HCT116 (cell line): Measurements from ENCODE around the gene ZYX. TPM values are rescaled to one million over a fixed set of nuclear protein-coding genes. Genes with fewer than 3 reads are reported as not detected.

Source experiments
- ATAC-seq: fragments of 200-7000 bp; cut with Tn5 transposase; 2 replicates; pipeline ENCODE4 v1.9.1; 2020; ENCODE audit warnings: mild to moderate bottlenecking, moderate library complexity
- BruUV-seq: library from RNA; stranded (reverse); fragments of 400-500 nt; replicated peaks from 2 replicates; lab custom pipeline; 2021; lab: Mats Ljungman, UMichigan
- CTCF ChIA-PET: fragments of 300-600 bp; sonication (Branson Sonifier 250); formaldehyde crosslinking; loops from one replicate; lab custom pipeline; 2021; ENCODE audit warnings: antibody characterized with exemption; lab: Charles Lee
- POLR2A ChIA-PET: fragments of 300-600, 350-600 bp; sonication (Branson Sonifier 250); formaldehyde crosslinking; loops from one replicate; lab custom pipeline; 2021; ENCODE audit warnings: antibody characterized with exemption; lab: Charles Lee
- RAD21 ChIA-PET, 2 experiments: fragments of 300-600 bp; sonication (Branson Sonifier 250); formaldehyde crosslinking; loops; one replicate each; lab custom pipeline; 2023; ENCODE audit warnings: low total read pairs in 2 of 2; ENCODE audit not compliant: uncharacterized antibody in 2 of 2, unreplicated experiment in 2 of 2, low non-redundant PET in 1 of 2; lab: Charles Lee
- DNase-seq: peaks from one replicate; pipeline ENCODE4 v3.0.0-alpha.2; 2010; ENCODE audit warnings: low read depth, low spot score
- H2AFZ ChIP-seq: fragments of 200-600 bp; shearing (Covaris generic), sonication (generic); 2 replicates; pipeline ENCODE4 v1.6.1; 2017; ENCODE audit warnings: low read depth, mixed run types, mixed read lengths, antibody characterized with exemption, low read length; ENCODE audit not compliant: poor library complexity, severe bottlenecking
- H3K27ac ChIP-seq: 2 replicates; pipeline ENCODE4 v1.5.1; 2012; ENCODE audit warnings: low read depth, low read length
- H3K27me3 ChIP-seq: fragments of 200-600 bp; sonication (generic); 2 replicates; pipeline ENCODE4 v1.6.1; 2016; ENCODE audit warnings: mixed run types, low read length, mixed read lengths; ENCODE audit not compliant: insufficient read depth
- H3K36me3 ChIP-seq, 2 experiments: fragments of 200-500 bp in 1 of 2; fragments of 200-600 bp in 1 of 2; sonication (Bioruptor generic) in 1 of 2; sonication (generic) in 1 of 2; 2 replicates each; pipeline versions ENCODE4 v1.5.1 to v1.6.1; 2014 to 2016; ENCODE audit warnings: low read length in 2 of 2, inconsistent platforms in 1 of 2, mixed read lengths in 1 of 2, mixed run types in 1 of 2; ENCODE audit not compliant: insufficient read depth in 2 of 2, control insufficient read depth in 1 of 2
- H3K4me1 ChIP-seq, 2 experiments: fragments of 200-600 bp in 1 of 2; sonication (generic) in 1 of 2; 2 replicates each; pipeline versions ENCODE4 v1.5.1 to v1.6.1; 2012 to 2017; ENCODE audit warnings: low read length in 2 of 2, inconsistent platforms in 1 of 2, mild to moderate bottlenecking in 1 of 2, mixed read lengths in 1 of 2, mixed run types in 1 of 2, moderate library complexity in 1 of 2; ENCODE audit not compliant: insufficient read depth in 2 of 2, control insufficient read depth in 1 of 2
- H3K4me2 ChIP-seq: fragments of 200-600 bp; sonication (generic); 2 replicates; pipeline ENCODE4 v1.6.1; 2017; ENCODE audit warnings: mixed run types, low read length, mixed read lengths
- H3K4me3 ChIP-seq, 2 experiments: fragments of 200-600 bp in 1 of 2; sonication (generic) in 1 of 2; replicated peaks in 1 of 2; 2 replicates each; pipeline ENCODE4 v1.5.1; 2011 to 2016; ENCODE audit warnings: low read length in 2 of 2, control low read depth in 1 of 2, low read depth in 1 of 2, mild to moderate bottlenecking in 1 of 2, mixed read lengths in 1 of 2, mixed run types in 1 of 2
- H3K79me2 ChIP-seq: fragments of 200-600 bp; sonication (generic); 2 replicates; pipeline ENCODE4 v1.6.1; 2017; ENCODE audit warnings: mild to moderate bottlenecking, mixed run types, low read length, moderate library complexity, mixed read lengths; ENCODE audit not compliant: insufficient read depth
- H3K9ac ChIP-seq: fragments of 200-600 bp; sonication (generic); 2 replicates; pipeline ENCODE4 v1.6.1; 2016; ENCODE audit warnings: low read length, mixed read lengths
- H3K9me2 ChIP-seq: fragments of 200-600 bp; sonication (generic), shearing (Covaris generic); 2 replicates; pipeline ENCODE4 v1.6.1; 2017; ENCODE audit warnings: mixed run types, mild to moderate bottlenecking, moderate library complexity; ENCODE audit not compliant: insufficient read depth
- H3K9me3 ChIP-seq, 2 experiments: fragments of 200-500 bp in 1 of 2; fragments of 200-600 bp in 1 of 2; sonication (Bioruptor generic) in 1 of 2; sonication (generic) in 1 of 2; 2 replicates each; pipeline ENCODE4 v1.6.1; 2014 to 2017; ENCODE audit warnings: low read length in 2 of 2, mixed read lengths in 2 of 2, inconsistent platforms in 1 of 2, low read depth in 1 of 2, mild to moderate bottlenecking in 1 of 2, mixed run types in 1 of 2, moderate library complexity in 1 of 2; ENCODE audit not compliant: control insufficient read depth in 1 of 2, insufficient read depth in 1 of 2
- H4K20me1 ChIP-seq: fragments of 200-600 bp; sonication (generic), shearing (Covaris generic); 2 replicates; pipeline ENCODE4 v1.6.1; 2017; ENCODE audit warnings: mixed run types, mild to moderate bottlenecking, moderate library complexity; ENCODE audit not compliant: insufficient read depth
- ATF3 ChIP-seq: IDR thresholded peaks from 2 replicates; pipeline ENCODE4 v1.6.1; 2012
- CBX3 ChIP-seq: IDR thresholded peaks from 2 replicates; pipeline ENCODE4 v1.6.1; 2012; ENCODE audit warnings: low read depth
- CEBPB ChIP-seq: IDR thresholded peaks from 2 replicates; pipeline ENCODE4 v1.6.1; 2012; ENCODE audit warnings: low read depth
- EGR1 ChIP-seq: IDR thresholded peaks from 2 replicates; pipeline ENCODE4 v1.6.1; 2012; ENCODE audit warnings: low read depth
- EZH2 ChIP-seq: fragments of 200-600 bp; sonication (generic); IDR thresholded peaks from 2 replicates; pipeline ENCODE4 v1.6.1; 2017; ENCODE audit warnings: antibody characterized with exemption, mixed run types
- EZH2phosphoT487 ChIP-seq: fragments of 200-600 bp; IDR thresholded peaks from 2 replicates; pipeline ENCODE4 v1.6.1; 2018; ENCODE audit warnings: antibody characterized with exemption, borderline replicate concordance
- FOSL1 ChIP-seq: IDR thresholded peaks from 2 replicates; pipeline ENCODE4 v1.6.1; 2012; ENCODE audit warnings: low read depth
- JUND ChIP-seq: IDR thresholded peaks from 2 replicates; pipeline ENCODE4 v1.6.1; 2012
- MAX ChIP-seq: IDR thresholded peaks from 2 replicates; pipeline ENCODE4 v1.6.1; 2012
- POLR2A ChIP-seq: IDR thresholded peaks from 2 replicates; pipeline ENCODE4 v1.7.0; 2011; ENCODE audit warnings: borderline replicate concordance; ENCODE audit not compliant: insufficient read depth, insufficient read length; ENCODE audit errors: extremely low read depth
- SIN3A ChIP-seq: IDR thresholded peaks from 2 replicates; pipeline ENCODE4 v1.6.1; 2012; ENCODE audit warnings: low read depth
- TCF7L2 ChIP-seq: IDR thresholded peaks from 2 replicates; pipeline ENCODE4 v1.7.0; 2011; ENCODE audit warnings: borderline replicate concordance, inconsistent platforms; ENCODE audit not compliant: insufficient read depth, insufficient read length; ENCODE audit errors: extremely low read depth
- YY1 ChIP-seq: IDR thresholded peaks from 2 replicates; pipeline ENCODE4 v1.6.1; 2011; ENCODE audit warnings: low read length, low read depth, moderate library complexity, mild to moderate bottlenecking; ENCODE audit not compliant: insufficient replicate concordance; ENCODE audit errors: extremely low read depth
- ZBTB33 ChIP-seq: IDR thresholded peaks from 2 replicates; pipeline ENCODE4 v1.6.1; 2011; ENCODE audit warnings: mild to moderate bottlenecking, low read length, moderate library complexity; ENCODE audit not compliant: insufficient replicate concordance; ENCODE audit errors: extremely low read depth
- ZFX ChIP-seq: fragments of 450-650 bp; IDR thresholded peaks from 2 replicates; pipeline ENCODE4 v1.6.1; 2017
- ZNF274 ChIP-seq: fragments of 200-500 bp; sonication (Bioruptor generic); IDR thresholded peaks from 2 replicates; pipeline ENCODE4 v1.6.1; 2014; ENCODE audit warnings: mild to moderate bottlenecking, low read depth, low read length, inconsistent platforms
- intact Hi-C: fragments of 100-400 bp; cut with micrococcal nuclease; formaldehyde crosslinking; loops from 2 replicates; pipeline ENCODE4 v1.10.0; 2022
- total RNA-seq: library from RNA; stranded (reverse); gene quantifications from one replicate; pipeline ENCODE4 v1.2.1, GENCODE V29; 2021; ENCODE audit not compliant: unreplicated experiment
- TF ChIP-seq, protein P1 (sequence below): IDR thresholded peaks from 2 replicates; pipeline ENCODE4 v1.6.1; 2012; ENCODE audit warnings: low read depth
- TF ChIP-seq, protein P2 (sequence below), 3 experiments: fragments of 200-600 bp in 1 of 3; sonication (generic) in 1 of 3; IDR thresholded peaks in 2 of 3; conservative IDR thresholded peaks in 1 of 3; 2 replicates each; pipeline ENCODE4 v1.5.1; 2012 to 2017; ENCODE audit warnings: low read depth in 2 of 3, low read length in 2 of 3, antibody characterized with exemption in 1 of 3, borderline replicate concordance in 1 of 3, control low read depth in 1 of 3, mild to moderate bottlenecking in 1 of 3, mixed read lengths in 1 of 3, mixed run types in 1 of 3, moderate library complexity in 1 of 3; ENCODE audit not compliant: insufficient read depth in 1 of 3

ZYX gene
- total RNA-seq, 1 experiment from 2014 or later, result 144 TPM

GRCh38 chr7:143360788-143361551 lies 20.2 kb upstream of the ZYX start:
- BruUV-seq, result no TSS peak
- ChIA-PET CTCF (no interaction called here), RAD21 (no interaction called here), POLR2A (no interaction called here)
- H3K27ac ChIP-seq, result no peak overlapping the region
- H3K9ac ChIP-seq, result no peak overlapping the region
- intact Hi-C loops, result no loop called here
- no peaks in the 10 kb centered on the region for H3K27me3 ChIP-seq
- H3K36me3 ChIP-seq, result no peaks in the 10 kb centered on the region
- no peaks in the 10 kb centered on the region for H3K9me3 ChIP-seq
- H3K79me2 ChIP-seq, result no peaks in the 10 kb centered on the region
- H4K20me1 ChIP-seq, result no peaks in the 10 kb centered on the region
- H3K4me3 ChIP-seq, result 0 out of 4 replicates have a peak overlapping the region, but pooled peaks of 1 of the 2 experiments have one; percentile 53
- H2AFZ ChIP-seq, result no peak overlapping the region
- peak overlapping the region; percentile 67 for H3K4me2 ChIP-seq
- no peak for TF ChIP-seq JUND
- TF ChIP-seq, protein P1, sequence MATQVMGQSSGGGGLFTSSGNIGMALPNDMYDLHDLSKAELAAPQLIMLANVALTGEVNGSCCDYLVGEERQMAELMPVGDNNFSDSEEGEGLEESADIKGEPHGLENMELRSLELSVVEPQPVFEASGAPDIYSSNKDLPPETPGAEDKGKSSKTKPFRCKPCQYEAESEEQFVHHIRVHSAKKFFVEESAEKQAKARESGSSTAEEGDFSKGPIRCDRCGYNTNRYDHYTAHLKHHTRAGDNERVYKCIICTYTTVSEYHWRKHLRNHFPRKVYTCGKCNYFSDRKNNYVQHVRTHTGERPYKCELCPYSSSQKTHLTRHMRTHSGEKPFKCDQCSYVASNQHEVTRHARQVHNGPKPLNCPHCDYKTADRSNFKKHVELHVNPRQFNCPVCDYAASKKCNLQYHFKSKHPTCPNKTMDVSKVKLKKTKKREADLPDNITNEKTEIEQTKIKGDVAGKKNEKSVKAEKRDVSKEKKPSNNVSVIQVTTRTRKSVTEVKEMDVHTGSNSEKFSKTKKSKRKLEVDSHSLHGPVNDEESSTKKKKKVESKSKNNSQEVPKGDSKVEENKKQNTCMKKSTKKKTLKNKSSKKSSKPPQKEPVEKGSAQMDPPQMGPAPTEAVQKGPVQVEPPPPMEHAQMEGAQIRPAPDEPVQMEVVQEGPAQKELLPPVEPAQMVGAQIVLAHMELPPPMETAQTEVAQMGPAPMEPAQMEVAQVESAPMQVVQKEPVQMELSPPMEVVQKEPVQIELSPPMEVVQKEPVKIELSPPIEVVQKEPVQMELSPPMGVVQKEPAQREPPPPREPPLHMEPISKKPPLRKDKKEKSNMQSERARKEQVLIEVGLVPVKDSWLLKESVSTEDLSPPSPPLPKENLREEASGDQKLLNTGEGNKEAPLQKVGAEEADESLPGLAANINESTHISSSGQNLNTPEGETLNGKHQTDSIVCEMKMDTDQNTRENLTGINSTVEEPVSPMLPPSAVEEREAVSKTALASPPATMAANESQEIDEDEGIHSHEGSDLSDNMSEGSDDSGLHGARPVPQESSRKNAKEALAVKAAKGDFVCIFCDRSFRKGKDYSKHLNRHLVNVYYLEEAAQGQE, result no peak
- no peak for TF ChIP-seq FOSL1
- TF ChIP-seq ZBTB33, result no peak
- TF ChIP-seq, protein P2, sequence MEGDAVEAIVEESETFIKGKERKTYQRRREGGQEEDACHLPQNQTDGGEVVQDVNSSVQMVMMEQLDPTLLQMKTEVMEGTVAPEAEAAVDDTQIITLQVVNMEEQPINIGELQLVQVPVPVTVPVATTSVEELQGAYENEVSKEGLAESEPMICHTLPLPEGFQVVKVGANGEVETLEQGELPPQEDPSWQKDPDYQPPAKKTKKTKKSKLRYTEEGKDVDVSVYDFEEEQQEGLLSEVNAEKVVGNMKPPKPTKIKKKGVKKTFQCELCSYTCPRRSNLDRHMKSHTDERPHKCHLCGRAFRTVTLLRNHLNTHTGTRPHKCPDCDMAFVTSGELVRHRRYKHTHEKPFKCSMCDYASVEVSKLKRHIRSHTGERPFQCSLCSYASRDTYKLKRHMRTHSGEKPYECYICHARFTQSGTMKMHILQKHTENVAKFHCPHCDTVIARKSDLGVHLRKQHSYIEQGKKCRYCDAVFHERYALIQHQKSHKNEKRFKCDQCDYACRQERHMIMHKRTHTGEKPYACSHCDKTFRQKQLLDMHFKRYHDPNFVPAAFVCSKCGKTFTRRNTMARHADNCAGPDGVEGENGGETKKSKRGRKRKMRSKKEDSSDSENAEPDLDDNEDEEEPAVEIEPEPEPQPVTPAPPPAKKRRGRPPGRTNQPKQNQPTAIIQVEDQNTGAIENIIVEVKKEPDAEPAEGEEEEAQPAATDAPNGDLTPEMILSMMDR (IDR thresholded peaks at IDR 0.05 in 2 of 3, conservative IDR thresholded peaks at IDR 0.05 in 1 of 3; ENCODE audit: borderline replicate concordance in 1 of 3, insufficient read depth in 1 of 3, low read depth in 2 of 3, low read length in 2 of 3), result no peak
- no peak for TF ChIP-seq ZFX
- TF ChIP-seq ZNF274, result no peak
- no peak for TF ChIP-seq POLR2A
- TF ChIP-seq YY1, result no peak
- TF ChIP-seq ATF3, result no peak
- TF ChIP-seq CBX3, result no peak
- TF ChIP-seq EZH2phosphoT487, result no peak
- no peak for TF ChIP-seq SIN3A
- no peak for TF ChIP-seq CEBPB
- TF ChIP-seq EGR1, result no peak
- TF ChIP-seq TCF7L2, result no peak
- no peak for TF ChIP-seq MAX
- no peak for TF ChIP-seq EZH2
- H3K9me2 ChIP-seq, result no peaks in the 10 kb centered on the region
- ATAC-seq (no peak), DNase-seq (no peak)
- H3K4me1 ChIP-seq, result peaks cover 0 to 6% of the 10 kb centered on the region in 2 experiments; a peak in 1 of 4 replicates
